B cell (primary cell): Measurements from ENCODE around the gene HDAC9.

Source experiments
- CTCF ChIP-seq: fragments of 200-600 bp; IDR thresholded peaks from one replicate; pipeline ENCODE4 v1.8.0; 2022; ENCODE audit warnings: antibody characterized with exemption, mild to moderate bottlenecking
- EZH2 ChIP-seq: IDR thresholded peaks from 2 replicates; pipeline ENCODE4 v1.6.1; 2012; ENCODE audit warnings: borderline replicate concordance, low read depth, mild to moderate bottlenecking, moderate library complexity, low read length; ENCODE audit not compliant: insufficient read depth, poor library complexity, severe bottlenecking

- TF ChIP-seq CTCF (no peak), EZH2 (no peak)
Measured at GRCh38 chr7:18547509-18548187, 52.1 kb downstream of the HDAC9 start.
